ENCODE data around the gene NECTIN4.
A peak's percentile ranks its signal among the peaks of the same experiment; 100 is the strongest.
"Not testable (repeated sequence)": the region's sequence is repeated elsewhere in the genome, so short reads cannot be mapped to it uniquely, and the experiment has no call there.

The NECTIN4 gene

GRCh38 chr1:161068306-161069234 is 20.8 kb downstream of the NECTIN4 start:
- peak; percentile 91 for DNase-seq (ENCODE audit: low read depth, low spot score)

GRCh38 chr1:161066694-161067093 is 22.7 kb downstream of the NECTIN4 start:
- no peak for DNase-seq (ENCODE audit: low read depth, low spot score)
- no peak overlapping the region for H3K4me3 ChIP-seq (ENCODE audit: low read length)

More at GRCh38 chr1:161068306-161069234, 20.8 kb downstream of the NECTIN4 start:
- H3K4me3 ChIP-seq (ENCODE audit: low read length), result peak overlapping the region; percentile 93

- H3K4me3 ChIP-seq (ENCODE audit: low read length); DNase-seq (ENCODE audit: low read depth, low spot score): not testable (repeated sequence)
Measured at GRCh38 chr1:161065681-161066080, 23.7 kb downstream of the NECTIN4 start.

GRCh38 chr1:161063936-161064335 is 25.4 kb downstream of the NECTIN4 start:
- DNase-seq (ENCODE audit: low read depth, low spot score); H3K4me3 ChIP-seq (ENCODE audit: low read length): not testable (repeated sequence)

- DNase-seq (ENCODE audit: low read depth, low spot score), result no peak
- H3K4me3 ChIP-seq (ENCODE audit: low read length), result no peak overlapping the region
Measured at GRCh38 chr1:161061419-161061818, 27.9 kb downstream of the NECTIN4 start.

GRCh38 chr1:161059293-161059692 is 30.1 kb downstream of the NECTIN4 start:
- no peak overlapping the region for H3K4me3 ChIP-seq (ENCODE audit: low read length)
- DNase-seq (ENCODE audit: low read depth, low spot score), result no peak

GRCh38 chr1:161054805-161055204 is 34.6 kb downstream of the NECTIN4 start:
- no peak overlapping the region for H3K4me3 ChIP-seq (ENCODE audit: low read length)
- DNase-seq (ENCODE audit: low read depth, low spot score), result no peak

- no peak for DNase-seq (ENCODE audit: low read depth, low spot score)
- no peak overlapping the region for H3K4me3 ChIP-seq (ENCODE audit: low read length)
Measured at GRCh38 chr1:161054232-161054631, 35.1 kb downstream of the NECTIN4 start.

- DNase-seq (ENCODE audit: low read depth, low spot score), result no peak
- H3K4me3 ChIP-seq (ENCODE audit: low read length), result no peak overlapping the region
Measured at GRCh38 chr1:161052899-161053298, 36.5 kb downstream of the NECTIN4 start.

- DNase-seq (ENCODE audit: low read depth, low spot score), result no peak
- H3K4me3 ChIP-seq (ENCODE audit: low read length), result no peak overlapping the region
Measured at GRCh38 chr1:161051219-161051618, 38.1 kb downstream of the NECTIN4 start.

GRCh38 chr1:161048949-161049722 is 40.2 kb downstream of the NECTIN4 start:
- H3K4me3 ChIP-seq (ENCODE audit: low read length), result no peak overlapping the region
- DNase-seq (ENCODE audit: low read depth, low spot score), result no peak

- no peak for DNase-seq (ENCODE audit: low read depth, low spot score)
- H3K4me3 ChIP-seq (ENCODE audit: low read length), result no peak overlapping the region
Measured at GRCh38 chr1:161047436-161048420, 41.6 kb downstream of the NECTIN4 start.

GRCh38 chr1:161046605-161047228 is 42.6 kb downstream of the NECTIN4 start:
- no peak for DNase-seq (ENCODE audit: low read depth, low spot score)
- H3K4me3 ChIP-seq (ENCODE audit: low read length), result peak overlapping the region; percentile 95

- peak within 1 kb of the TSS; percentile 95 for H3K4me3 ChIP-seq (ENCODE audit: low read length)
- DNase-seq (ENCODE audit: low read depth, low spot score), result peak; percentile 94
Measured at GRCh38 chr1:161045736-161046604, 43.4 kb downstream of the NECTIN4 start, which contains the start of gene USF1. USF1 (minus strand) TSS chr1:161045977; CDS start chr1:161043275, 2,702 bp downstream.

GRCh38 chr1:161044908-161045735 is 44.2 kb downstream of the NECTIN4 start:
- peak overlapping the region; percentile 95 for H3K4me3 ChIP-seq (ENCODE audit: low read length)
- peak; percentile 87 for DNase-seq (ENCODE audit: low read depth, low spot score)

GRCh38 chr1:161044535-161044907 is 44.8 kb downstream of the NECTIN4 start:
- DNase-seq (ENCODE audit: low read depth, low spot score), result no peak
- peak overlapping the region; percentile 95 for H3K4me3 ChIP-seq (ENCODE audit: low read length)

- H3K4me3 ChIP-seq (ENCODE audit: low read length), result no peak overlapping the region
- no peak for DNase-seq (ENCODE audit: low read depth, low spot score)
Measured at GRCh38 chr1:161039546-161039945, 49.8 kb downstream of the NECTIN4 start.

Measured in Jurkat, Clone E6-1 (cell line).